GM21737 (cell line): ENCODE measurements around the gene STX1B.

Source experiments
- ATAC-seq: cut with Tn5 transposase; IDR thresholded peaks from one replicate; pipeline ENCODE4 v1.9.1; 2021; ENCODE audit warnings: mild to moderate bottlenecking, moderate library complexity; ENCODE audit not compliant: unreplicated experiment

The STX1B gene

DNA sequence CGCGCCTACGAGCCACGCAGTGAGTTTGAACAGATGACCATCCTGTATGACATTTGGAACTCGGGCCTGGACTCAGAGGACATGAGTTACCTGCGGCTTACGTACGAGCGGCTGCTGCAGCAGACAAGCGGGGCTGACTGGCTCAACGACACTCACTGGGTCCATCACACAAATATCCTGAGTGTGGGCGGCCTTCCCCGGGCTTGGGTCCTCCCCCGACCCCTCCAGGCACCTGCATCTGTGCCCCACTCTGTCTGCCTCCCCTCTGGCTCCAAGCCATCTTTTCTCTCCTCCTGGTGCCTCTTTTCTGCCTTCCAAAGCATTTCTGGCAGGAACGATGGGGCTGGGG lies 30.4 kb downstream of the STX1B start:
- no peak for ATAC-seq

DNA sequence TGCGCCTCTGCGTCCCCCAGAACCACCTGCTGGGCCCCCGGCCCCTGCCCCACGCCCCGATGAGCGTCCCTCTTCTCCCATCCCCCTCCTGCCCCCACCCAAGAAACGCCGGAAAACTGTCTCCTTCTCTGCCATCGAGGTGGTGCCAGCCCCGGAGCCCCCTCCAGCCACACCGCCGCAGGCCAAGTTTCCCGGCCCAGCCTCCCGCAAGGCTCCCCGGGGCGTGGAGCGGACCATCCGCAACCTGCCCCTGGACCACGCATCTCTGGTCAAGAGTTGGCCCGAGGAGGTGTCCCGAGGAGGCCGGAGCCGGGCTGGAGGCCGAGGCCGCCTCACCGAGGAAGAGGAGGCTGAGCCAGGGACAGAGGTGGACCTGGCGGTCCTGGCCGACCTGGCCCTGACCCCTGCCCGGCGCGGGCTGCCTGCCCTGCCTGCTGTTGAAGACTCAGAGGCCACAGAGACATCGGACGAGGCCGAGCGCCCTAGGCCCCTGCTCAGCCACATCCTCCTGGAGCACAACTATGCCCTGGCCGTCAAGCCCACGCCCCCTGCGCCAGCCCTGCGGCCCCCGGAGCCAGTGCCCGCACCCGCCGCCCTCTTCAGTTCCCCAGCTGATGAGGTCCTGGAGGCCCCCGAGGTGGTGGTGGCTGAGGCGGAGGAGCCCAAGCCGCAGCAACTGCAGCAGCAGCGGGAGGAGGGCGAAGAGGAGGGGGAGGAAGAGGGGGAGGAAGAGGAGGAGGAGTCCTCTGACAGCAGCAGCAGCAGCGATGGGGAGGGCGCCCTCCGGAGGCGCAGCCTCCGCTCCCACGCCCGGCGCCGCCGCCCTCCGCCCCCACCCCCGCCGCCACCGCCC lies 31.0 kb downstream of the STX1B start:
- ATAC-seq: no peak

DNA sequence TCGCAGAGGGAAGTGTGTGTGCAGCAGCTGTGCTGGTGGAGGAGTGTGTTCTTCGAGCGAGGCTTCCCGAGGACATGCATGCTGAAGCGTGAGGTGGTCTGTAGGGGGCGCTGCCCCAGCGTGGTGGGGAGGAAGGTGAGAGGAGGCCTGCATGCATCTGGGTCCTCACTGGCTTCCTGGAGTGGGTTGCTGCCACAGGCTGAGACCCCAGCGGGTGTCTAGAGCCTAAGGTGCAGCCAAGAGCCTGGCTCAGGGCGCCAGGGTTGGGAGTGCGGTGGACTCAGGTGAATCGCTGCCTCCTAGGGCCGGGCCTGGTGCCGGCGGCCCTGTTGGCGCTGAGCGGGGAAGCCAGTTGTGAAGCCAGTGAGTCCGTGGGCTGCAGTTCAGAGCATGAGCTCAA lies 32.9 kb downstream of the STX1B start:
- no peak for ATAC-seq

DNA sequence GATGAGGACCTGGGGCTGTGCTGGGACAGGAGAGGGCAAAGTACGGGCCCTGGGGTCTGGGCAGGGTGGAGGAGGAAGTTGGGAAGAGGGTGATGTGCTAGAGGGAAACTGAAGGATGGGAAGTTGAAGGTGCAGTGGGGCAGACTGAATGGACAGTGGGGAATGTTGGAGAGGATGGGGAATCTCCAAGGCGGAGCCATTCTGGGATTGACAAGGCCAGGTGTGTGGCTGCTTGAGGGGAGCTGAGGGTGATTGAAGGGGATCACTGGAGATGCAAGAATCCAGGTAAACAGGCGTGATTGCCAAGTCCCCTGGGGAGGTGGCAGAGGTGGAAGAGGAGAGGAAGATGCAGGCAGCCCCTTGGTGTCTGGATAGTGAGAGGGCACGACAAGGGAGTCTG lies 34.0 kb downstream of the STX1B start:
- ATAC-seq: no peak

DNA sequence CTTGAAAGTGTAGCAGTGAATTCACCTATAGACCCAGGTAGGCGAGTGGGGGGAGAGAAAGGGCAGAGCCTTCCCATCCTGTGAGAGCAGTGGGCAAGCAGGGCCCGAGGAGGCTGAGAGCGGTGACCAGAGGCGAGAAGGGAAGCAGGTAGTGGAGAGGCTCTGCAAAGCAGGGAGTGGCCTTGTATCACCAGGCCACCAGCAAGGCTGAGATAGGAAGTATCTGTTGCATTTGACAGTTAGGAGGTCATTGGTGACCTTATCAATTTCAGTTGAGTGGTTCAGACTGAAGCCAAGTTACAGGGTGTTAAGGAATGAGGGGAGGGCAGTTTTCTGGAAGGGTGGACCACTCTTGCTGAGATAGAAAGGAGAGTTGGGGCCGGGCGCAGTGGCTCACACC lies 36.1 kb downstream of the STX1B start:
- ATAC-seq: no peak

DNA sequence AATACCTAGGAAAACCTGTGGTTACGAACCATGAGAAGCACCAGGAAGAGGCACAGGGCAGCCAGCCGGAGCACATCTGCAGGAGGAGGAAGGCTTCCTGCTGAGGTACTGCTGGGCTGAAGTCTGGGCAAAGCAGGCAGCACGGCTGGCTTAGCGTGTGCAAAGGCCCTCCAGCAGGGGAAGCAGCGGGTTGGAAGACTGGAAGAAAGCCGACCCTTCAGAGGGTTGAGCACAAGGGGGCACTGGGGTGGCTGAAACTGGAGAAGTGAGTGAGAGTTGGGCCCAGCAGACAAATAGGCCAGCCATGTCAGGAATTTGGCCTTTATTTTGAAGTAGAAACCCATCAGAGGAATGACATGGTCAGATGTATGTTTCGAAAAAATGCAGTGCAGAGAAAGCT lies 37.6 kb downstream of the STX1B start:
- no peak for ATAC-seq

DNA sequence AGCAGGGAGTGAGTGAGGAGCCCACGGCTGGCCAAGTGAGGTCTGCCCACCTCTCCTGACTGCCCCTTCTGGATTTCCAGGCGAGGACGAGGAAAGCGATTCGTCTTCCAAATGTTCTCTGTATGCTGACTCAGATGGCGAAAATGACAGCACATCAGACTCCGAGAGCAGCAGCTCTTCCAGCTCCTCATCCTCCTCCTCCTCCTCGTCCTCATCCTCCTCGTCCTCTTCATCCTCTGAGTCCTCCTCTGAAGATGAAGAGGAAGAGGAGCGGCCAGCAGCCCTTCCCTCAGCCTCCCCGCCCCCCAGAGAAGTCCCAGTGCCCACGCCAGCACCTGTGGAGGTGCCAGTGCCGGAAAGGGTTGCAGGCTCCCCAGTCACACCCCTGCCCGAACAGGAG lies 39.1 kb downstream of the STX1B start:
- no peak for ATAC-seq

DNA sequence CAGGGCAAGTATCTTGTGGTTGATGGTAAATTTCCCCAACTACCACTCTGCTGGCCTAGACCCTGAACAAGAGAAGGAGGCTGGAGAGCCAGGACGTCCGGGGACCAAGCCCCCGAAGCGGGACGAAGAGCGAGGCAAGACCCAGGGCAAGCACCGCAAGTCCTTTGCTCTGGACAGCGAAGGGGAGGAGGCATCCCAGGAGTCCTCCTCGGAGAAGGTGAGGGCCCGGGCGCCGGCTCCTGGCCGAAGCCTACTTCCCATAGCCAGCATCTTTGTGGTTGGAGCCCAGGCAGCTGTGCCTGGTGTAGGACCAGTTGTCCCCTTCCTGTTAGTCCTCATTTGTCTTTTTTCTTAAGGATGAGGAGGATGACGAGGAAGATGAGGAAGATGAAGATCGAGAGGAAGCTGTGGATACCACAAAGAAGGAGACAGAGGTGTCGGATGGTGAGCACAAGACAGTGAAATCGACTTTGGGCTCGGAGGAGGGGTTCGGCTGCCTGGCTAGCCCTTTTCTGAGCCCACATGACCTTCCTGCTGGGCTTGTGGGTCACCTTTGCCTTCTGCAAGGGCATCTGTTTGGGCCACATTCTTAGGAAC lies 41.1 kb downstream of the STX1B start:
- ATAC-seq: no peak

DNA sequence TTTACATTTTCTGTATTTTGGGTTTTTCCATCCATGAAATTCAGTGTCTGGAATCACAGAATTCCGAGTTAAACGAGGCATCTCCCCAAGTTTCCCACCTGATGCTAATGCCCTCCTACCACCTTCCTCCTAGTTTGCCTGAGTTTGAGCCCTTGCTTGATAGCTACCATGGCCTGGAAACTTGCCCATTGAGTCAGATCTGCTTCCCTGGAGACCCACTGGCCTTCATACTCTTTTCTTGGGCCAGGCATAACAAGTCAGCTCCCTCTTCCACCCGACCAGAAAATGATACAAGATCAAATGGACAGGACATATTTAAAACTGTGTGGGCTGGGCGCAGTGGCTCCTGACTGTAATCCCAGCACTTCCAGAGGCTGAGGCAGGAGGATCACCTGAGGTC lies 42.6 kb downstream of the STX1B start:
- no peak for ATAC-seq

DNA sequence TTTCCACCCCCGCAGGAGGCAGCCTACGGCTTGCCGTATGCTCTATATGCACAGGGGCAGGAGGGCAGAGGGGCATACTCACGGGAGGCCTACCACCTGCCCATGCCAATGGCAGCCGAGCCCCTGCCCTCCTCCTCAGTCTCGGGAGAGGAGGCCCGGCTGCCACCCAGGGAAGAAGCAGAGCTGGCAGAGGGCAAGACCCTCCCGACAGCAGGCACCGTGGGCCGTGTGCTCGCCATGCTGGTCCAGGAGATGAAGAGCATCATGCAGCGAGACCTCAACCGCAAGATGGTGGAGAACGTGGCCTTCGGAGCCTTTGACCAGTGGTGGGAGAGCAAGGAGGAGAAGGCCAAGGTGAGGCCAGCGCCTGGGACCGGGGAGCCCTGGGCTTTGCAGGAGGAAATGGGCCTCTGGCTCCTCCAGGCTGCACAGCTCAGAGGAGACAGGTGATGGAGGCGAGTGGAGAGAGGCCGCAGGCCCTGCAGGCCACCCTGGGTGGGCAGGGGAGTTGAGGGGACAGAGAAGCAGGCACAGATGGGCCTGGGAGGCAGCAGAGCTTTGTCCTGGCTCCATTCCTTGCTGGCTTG lies 44.3 kb downstream of the STX1B start:
- ATAC-seq: no peak

DNA sequence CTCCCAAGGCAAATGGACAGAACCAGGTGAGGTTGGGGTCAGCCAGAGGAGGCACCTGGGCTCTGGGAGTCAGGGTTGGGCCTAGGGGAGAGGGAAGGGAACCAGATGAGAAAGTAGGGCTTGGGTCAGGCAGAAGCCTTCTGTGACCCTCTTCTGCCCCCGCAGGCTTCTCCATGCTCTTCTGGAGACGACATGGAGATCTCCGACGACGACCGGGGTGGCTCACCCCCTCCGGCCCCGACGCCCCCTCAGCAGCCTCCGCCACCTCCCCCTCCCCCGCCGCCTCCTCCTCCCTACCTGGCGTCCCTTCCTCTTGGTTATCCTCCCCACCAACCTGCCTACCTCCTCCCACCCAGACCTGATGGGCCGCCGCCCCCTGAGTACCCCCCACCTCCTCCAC lies 45.0 kb downstream of the STX1B start:
- no peak for ATAC-seq

DNA sequence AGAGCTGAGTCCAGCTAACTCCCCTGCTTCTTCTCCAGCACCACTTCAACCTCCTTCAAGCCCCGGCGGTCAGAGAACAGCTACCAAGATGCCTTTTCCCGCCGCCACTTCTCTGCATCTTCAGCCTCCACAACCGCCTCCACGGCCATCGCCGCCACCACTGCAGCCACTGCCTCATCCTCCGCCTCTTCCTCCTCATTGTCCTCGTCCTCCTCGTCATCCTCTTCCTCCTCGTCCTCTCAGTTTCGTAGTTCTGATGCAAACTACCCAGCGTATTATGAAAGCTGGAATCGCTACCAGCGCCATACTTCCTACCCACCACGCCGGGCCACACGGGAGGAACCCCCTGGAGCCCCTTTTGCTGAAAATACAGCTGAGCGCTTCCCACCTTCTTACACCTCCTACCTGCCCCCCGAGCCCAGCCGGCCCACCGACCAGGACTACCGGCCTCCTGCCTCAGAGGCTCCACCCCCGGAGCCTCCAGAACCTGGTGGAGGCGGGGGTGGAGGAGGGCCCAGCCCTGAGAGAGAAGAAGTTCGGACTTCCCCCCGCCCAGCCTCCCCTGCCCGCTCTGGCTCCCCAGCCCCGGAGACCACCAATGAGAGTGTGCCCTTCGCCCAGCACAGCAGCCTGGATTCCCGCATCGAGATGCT lies 45.7 kb downstream of the STX1B start:
- no peak for ATAC-seq

DNA sequence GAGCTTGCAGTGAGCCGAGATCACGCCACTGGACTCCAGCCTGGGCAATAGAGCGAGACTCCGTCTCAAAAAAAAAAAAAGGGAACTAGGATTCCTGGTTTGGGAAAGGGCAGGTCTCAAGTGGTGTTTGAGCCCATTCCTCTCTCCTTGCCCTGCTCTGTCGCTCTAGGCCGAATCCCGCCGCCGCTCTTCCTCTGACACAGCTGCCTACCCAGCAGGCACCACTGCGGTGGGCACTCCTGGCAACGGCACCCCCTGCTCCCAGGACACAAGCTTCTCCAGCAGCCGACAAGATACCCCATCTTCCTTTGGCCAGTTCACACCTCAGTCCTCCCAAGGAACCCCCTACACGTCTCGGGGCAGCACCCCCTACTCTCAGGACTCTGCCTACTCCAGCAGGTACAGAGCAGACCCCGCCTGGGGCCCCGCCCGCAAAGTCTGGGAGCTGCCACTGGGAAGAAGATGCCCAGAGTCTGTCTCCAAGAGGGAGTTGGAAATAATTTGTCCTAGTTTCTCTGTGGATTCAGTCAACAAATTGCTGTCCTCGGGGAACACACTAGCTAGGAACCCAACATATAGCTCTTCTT lies 46.4 kb downstream of the STX1B start:
- ATAC-seq: no peak

DNA sequence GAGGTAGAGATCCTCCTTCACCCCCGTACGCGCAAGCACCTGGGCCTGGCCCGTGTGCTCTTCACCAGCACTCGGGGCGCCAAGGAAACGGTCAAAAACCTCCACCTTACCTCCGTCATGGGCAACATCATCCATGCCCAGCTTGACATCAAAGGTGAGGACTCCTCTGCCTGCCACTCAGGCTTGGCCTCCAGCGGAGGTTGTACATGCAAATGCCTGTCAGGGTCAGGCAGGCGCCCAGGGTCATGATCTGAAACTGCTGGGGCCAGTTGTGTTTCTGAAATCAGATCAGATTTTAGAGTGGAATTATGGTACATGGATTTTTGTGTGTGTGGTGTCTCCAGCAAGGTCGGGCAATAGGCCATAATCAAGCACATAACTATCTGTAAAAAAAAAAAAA lies 49.1 kb downstream of the STX1B start:
- ATAC-seq: no peak

DNA sequence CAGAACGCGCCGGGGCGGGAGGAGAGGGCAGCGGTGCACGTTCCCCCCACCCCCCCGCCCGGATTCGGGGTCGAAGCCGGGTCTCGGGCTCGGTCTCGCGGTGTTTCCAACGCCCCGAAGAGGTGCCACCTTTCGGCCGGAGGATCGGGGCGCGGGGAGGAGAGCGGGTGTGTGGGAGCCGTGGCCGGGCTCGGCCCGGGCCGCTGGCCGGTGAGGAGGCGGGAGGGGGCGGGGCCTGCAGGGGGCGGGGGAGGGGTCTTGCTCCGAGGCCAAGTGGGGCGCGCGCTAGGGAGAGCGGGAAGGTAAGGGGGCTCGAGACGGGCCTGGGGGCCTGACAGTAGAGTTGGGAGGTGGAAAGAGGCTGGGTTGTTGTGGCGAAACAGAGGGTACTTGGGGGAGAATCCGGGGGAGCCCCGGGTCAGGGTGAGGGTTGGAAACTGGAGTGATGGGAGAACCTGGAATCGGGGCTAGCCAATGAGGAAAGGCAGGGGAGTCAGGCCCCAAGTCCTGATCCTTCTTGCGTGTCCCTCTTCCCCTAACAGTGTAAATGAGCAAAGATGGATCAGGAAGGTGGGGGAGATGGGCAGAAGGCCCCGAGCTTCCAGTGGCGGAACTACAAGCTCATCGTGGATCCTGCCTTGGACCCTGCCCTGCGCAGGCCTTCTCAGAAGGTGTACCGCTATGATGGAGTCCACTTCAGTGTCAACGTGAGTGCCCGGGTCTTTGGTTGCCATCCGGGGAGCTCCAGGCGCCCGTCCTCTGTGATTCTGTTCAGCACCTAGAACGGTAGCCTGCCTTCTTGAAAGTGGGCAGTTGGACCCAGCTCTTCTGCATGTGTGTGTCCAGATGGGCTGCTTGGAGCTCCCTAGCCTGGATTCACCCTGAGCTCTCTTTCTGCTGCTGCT lies 52.0 kb downstream of the STX1B start:
- ATAC-seq: peak; percentile 33

DNA sequence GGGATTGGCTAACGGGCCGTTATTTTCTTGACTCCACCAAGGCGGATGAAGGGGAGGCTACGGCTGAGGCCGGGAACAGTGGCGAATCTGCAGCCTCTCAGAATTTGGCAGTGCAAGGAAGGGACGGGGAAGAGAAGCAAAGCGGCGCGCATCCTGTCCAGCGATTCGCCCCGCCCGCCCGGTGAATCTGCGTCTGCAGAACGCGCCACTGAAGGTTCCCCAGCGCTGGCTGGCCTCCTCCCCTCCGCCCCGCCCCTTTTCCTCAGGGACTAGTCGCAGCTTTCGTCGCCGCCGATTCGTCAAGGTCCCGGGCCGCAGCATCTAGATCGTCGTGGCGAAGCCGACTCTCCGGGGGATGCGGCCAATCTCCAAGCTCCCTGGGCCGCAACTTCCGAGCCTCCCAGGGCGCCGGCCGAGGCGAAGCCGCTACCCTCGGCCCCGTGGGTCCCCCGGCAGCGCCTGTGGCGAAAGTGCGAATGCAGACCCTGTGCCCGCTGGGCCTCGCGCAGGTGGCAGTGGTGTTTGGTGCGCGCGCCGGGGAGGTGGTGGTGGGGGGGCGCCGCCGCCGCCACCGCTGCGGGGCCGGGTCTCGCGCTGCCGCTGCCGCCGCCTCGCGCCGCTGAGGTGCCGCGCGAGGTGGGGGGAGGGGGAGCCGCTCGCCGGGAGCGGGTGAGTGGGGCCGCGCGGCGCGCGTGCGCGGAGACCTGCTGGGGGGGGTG lies 52.8 kb downstream of the STX1B start, which contains the start of gene SETD1A:
Gene SETD1A (plus strand): TSS at position 299 of the 719 bp plus-strand sequence. CDS start 978 bp downstream, outside the sequence.
- ATAC-seq: peak; percentile 74

DNA sequence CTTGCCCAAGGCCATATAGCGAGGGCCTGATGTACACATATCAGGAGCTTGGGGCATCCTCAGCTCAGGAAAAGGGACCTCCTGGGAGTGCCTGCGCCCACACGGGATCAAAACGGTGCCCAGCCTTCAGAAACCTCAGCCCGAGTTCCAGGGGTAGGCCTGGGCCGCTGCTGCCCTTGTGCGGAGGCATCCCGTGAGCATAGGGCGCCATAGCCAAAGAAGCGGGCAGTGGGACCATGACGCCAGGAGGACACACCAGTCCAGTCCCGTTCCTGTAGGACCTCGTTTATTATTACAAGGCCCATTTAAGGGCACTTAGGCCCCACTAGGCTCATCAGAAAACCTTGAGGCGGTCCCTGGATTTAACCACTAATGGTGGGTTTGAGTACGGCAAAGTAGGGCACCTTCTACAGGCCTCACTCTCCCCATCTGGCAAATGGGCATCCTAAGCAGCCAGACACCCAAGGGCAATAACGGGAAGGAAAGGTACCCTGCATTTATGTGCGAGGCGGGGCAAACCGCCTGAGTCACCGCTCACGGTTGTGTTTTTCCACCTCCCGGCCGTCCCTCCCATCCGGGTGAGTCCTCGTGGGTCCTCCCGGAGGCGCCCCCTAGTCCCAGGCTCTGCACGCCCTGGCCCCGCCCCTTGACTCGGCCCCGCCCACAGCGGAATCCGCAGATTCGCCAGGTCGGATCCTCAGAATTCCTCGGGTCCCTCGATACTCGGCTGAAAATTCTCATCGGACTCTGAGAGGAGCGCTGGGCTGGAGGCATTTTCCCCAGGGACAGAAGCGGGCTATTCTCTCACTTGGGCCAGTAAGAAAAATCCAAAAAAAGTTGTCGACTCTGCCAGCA lies 53.6 kb downstream of the STX1B start:
- ATAC-seq: peak; percentile 41

DNA sequence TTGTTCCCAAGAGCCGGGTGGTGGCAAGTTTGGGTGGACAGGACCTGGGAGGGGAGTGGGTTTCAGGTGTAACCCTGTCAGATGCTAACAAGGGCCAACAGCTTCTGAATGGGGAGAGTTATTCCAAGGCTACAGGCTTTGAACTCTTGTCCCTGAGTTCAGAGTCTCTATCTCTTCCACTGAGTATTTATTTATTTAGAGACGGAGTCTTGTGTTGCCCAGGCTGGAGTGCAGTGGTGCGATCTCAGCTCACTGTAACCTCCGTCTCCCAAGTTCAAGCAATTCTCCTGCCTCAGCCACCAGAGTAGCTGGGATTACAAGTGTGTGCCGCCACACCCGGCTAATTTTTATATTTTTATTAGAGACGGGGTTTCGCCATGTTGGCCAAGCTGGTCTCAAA lies 55.4 kb downstream of the STX1B start:
- no peak for ATAC-seq
